ENCODE data around the gene CBARP.

The CBARP gene

GRCh38 chr19:1275260-1275975 lies 37.6 kb upstream of the CBARP start, which contains the start of gene FAM174C:
Gene FAM174C (plus strand): TSS chr19:1275530. CDS start chr19:1275550, 20 bp downstream.
- DNase-seq (ENCODE audit: low read depth), result peak; percentile 93

GRCh38 chr19:1274852-1275259 lies 37.1 kb upstream of the CBARP start:
- no peak for DNase-seq (ENCODE audit: low read depth)

GRCh38 chr19:1274081-1274851 lies 36.5 kb upstream of the CBARP start:
- no peak for DNase-seq (ENCODE audit: low read depth)

GRCh38 chr19:1273263-1274041 lies 35.6 kb upstream of the CBARP start:
- DNase-seq (ENCODE audit: low read depth), result no peak

GRCh38 chr19:1272423-1273262 lies 34.8 kb upstream of the CBARP start:
- DNase-seq (ENCODE audit: low read depth), result no peak

- no peak for DNase-seq (ENCODE audit: low read depth)
These were observed 34.0 kb upstream of the CBARP start for GRCh38 chr19:1271528-1272422.

- no peak for DNase-seq (ENCODE audit: low read depth)
These were observed 33.2 kb upstream of the CBARP start for GRCh38 chr19:1270854-1271527.

GRCh38 chr19:1270213-1270853 lies 32.5 kb upstream of the CBARP start:
- DNase-seq (ENCODE audit: low read depth), result no peak

GRCh38 chr19:1269478-1270212 lies 31.8 kb upstream of the CBARP start:
- peak; percentile 81 for DNase-seq (ENCODE audit: low read depth)

GRCh38 chr19:1269065-1269477 lies 31.3 kb upstream of the CBARP start, which contains the start of gene CIRBP:
Gene CIRBP (plus strand): TSS chr19:1269332. CDS start chr19:1270934, 1,602 bp downstream.
- DNase-seq (ENCODE audit: low read depth), result peak; percentile 99

- DNase-seq (ENCODE audit: low read depth), result no peak
These were observed 30.6 kb upstream of the CBARP start for GRCh38 chr19:1268226-1269064.

- no peak for DNase-seq (ENCODE audit: low read depth)
These were observed 29.8 kb upstream of the CBARP start for GRCh38 chr19:1267477-1268225.

GRCh38 chr19:1266916-1267476 lies 29.2 kb upstream of the CBARP start:
- no peak for DNase-seq (ENCODE audit: low read depth)

GRCh38 chr19:1266129-1266915 lies 28.5 kb upstream of the CBARP start:
- no peak for DNase-seq (ENCODE audit: low read depth)

- DNase-seq (ENCODE audit: low read depth), result no peak
These were observed 27.9 kb upstream of the CBARP start for GRCh38 chr19:1265615-1266128.
